Astrocyte of the spinal cord (primary cell): ENCODE data around the gene ALDH3B2.

ENCODE experiments used
- DNase-seq: peaks from one replicate; pipeline ENCODE4 v3.0.0; 2011; ENCODE audit warnings: low read depth, low spot score
- H3K4me3 ChIP-seq: 2 replicates; pipeline ENCODE4 v1.5.1; 2011; ENCODE audit warnings: low read depth, mild to moderate bottlenecking, low read length, moderate library complexity
- CTCF ChIP-seq: IDR thresholded peaks from 2 replicates; pipeline ENCODE4 v1.5.1; 2012; ENCODE audit warnings: low read depth, mild to moderate bottlenecking, low read length, inconsistent platforms
- in situ Hi-C: cut with HindIII; loops from 2 replicates; pipeline ENCODE4 v1.10.0; 2017; ENCODE audit warnings: low sequenced_read_pairs

ALDH3B2 gene

GRCh38 chr11:67675058-67675747 lies 780 bp upstream of the ALDH3B2 start:
- TF ChIP-seq CTCF, result no peak
- DNase-seq, result no peak
- no peak overlapping the region for H3K4me3 ChIP-seq
- in situ Hi-C loops, result no loop called here

- no peak for TF ChIP-seq CTCF
- no peak for DNase-seq
- no peak overlapping the region for H3K4me3 ChIP-seq
Observed at GRCh38 chr11:67673902-67674301, 521 bp downstream of the ALDH3B2 start.

GRCh38 chr11:67673358-67673757 lies 1.1 kb downstream of the ALDH3B2 start:
- no peak overlapping the region for H3K4me3 ChIP-seq
- in situ Hi-C loops, result no loop called here
- TF ChIP-seq CTCF, result no peak
- DNase-seq, result no peak

More at GRCh38 chr11:67673902-67674301, 521 bp downstream of the ALDH3B2 start:
- in situ Hi-C loops, result no loop called here

GRCh38 chr11:67671211-67671520 lies 3.3 kb downstream of the ALDH3B2 start:
- H3K4me3 ChIP-seq, result no peak overlapping the region

GRCh38 chr11:67670316-67671210 lies 3.9 kb downstream of the ALDH3B2 start:
- H3K4me3 ChIP-seq, result no peak overlapping the region
- no peak for DNase-seq
- in situ Hi-C loops, result no loop called here
- no peak for TF ChIP-seq CTCF

More at GRCh38 chr11:67671211-67671520, 3.3 kb downstream of the ALDH3B2 start:
- in situ Hi-C loops, result no loop called here
- TF ChIP-seq CTCF, result no peak
- no peak for DNase-seq

- DNase-seq, result no peak
- H3K4me3 ChIP-seq, result no peak overlapping the region
- no peak for TF ChIP-seq CTCF
- in situ Hi-C loops, result no loop called here
Observed at GRCh38 chr11:67668192-67668551, 6.3 kb downstream of the ALDH3B2 start.
